ENCODE results near the gene ZNF324. TPM values are rescaled to one million over a fixed set of nuclear protein-coding genes. Genes with fewer than 3 reads are reported as not detected.

Gene ZNF324
- total and polyA plus RNA-seq, 2 experiments from 2014 or later, result 5.5 to 16.3 TPM

DNA sequence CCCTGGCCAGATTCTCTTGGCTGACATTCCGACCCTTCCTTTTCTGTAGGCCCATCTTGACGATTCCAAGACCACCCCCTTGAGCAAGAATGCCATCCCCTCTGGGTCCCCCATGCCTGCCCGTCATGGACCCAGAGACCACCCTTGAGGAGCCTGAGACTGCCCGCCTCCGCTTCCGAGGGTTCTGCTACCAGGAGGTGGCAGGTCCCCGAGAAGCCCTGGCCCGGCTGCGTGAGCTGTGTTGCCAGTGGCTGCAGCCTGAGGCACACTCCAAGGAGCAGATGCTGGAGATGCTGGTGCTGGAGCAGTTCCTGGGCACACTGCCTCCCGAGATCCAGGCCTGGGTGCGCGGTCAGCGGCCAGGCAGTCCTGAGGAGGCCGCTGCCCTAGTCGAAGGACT, 10.2 kb downstream of the ZNF324 start:
- H3K27ac ChIP-seq, result peak overlapping the region; percentile 94
- H4K20me1 ChIP-seq (ENCODE audit: insufficient read depth), result no peaks in the 10 kb centered on the region
- in situ Hi-C loops (cut with MboI), result no loop called here
- H3K9ac ChIP-seq, result peak overlapping the region; percentile 88
- H3K4me3 ChIP-seq, result peak overlapping the region; percentile 76
- H3K4me1 ChIP-seq (ENCODE audit: insufficient read depth), result peaks cover 16% of the 10 kb centered on the region
- peak overlapping the region; percentile 73 for H3K4me2 ChIP-seq (ENCODE audit: unreplicated experiment)
- H3K9me3 ChIP-seq (ENCODE audit: low read depth), result no peaks in the 10 kb centered on the region
- TF ChIP-seq EZH2phosphoT487 (IDR thresholded peaks at IDR 0.05; ENCODE audit: insufficient read depth, low read depth) (no peak), EZH2 (IDR thresholded peaks at IDR 0.05; ENCODE audit: insufficient read depth, poor library complexity, severe bottlenecking) (no peak)
- peaks cover 21% of the 10 kb centered on the region for H3F3A ChIP-seq (ENCODE audit: insufficient read depth)
- peak overlapping the region; percentile 73 for H2AFZ ChIP-seq
- no peaks in the 10 kb centered on the region; the same call in 1 of the 2 replicates for H3K36me3 ChIP-seq (ENCODE audit: low read depth)
- 74 to 78% methylated on average over 15 of the region's 15 CpGs for WGBS, 2 experiments (ENCODE audit: low coverage in 1 of 2, low lambda C conversion rate in 2 of 2, missing lambda C conversion rate in 2 of 2)
- DNase-seq, result no peak
- no peaks in the 10 kb centered on the region for H3K27me3 ChIP-seq (replicated peaks; ENCODE audit: insufficient read depth)
- no peaks in the 10 kb centered on the region for H3K9me2 ChIP-seq (ENCODE audit: insufficient read depth)
- H3K79me2 ChIP-seq (ENCODE audit: insufficient read depth), result no peaks in the 10 kb centered on the region

- H3F3A ChIP-seq (ENCODE audit: insufficient read depth), result peaks cover 21% of the 10 kb centered on the region
- H3K36me3 ChIP-seq (ENCODE audit: low read depth), result no peaks in the 10 kb centered on the region
- WGBS, 2 experiments (ENCODE audit: low coverage in 1 of 2, low lambda C conversion rate in 2 of 2, missing lambda C conversion rate in 2 of 2), result 93 to 100% methylated on average over 1 of the region's 1 CpG
- peaks cover 16% of the 10 kb centered on the region for H3K4me1 ChIP-seq (ENCODE audit: insufficient read depth)
- no peaks in the 10 kb centered on the region for H3K79me2 ChIP-seq (ENCODE audit: insufficient read depth)
- no peaks in the 10 kb centered on the region for H4K20me1 ChIP-seq (ENCODE audit: insufficient read depth)
- TF ChIP-seq EZH2phosphoT487 (IDR thresholded peaks at IDR 0.05; ENCODE audit: insufficient read depth, low read depth), result no peak
- TF ChIP-seq EZH2 (IDR thresholded peaks at IDR 0.05; ENCODE audit: insufficient read depth, poor library complexity, severe bottlenecking), result no peak
- no peak for DNase-seq
- H3K4me2 ChIP-seq (ENCODE audit: unreplicated experiment), result no peak overlapping the region
- H3K27ac ChIP-seq, result no peak overlapping the region
- H3K9me2 ChIP-seq (ENCODE audit: insufficient read depth), result no peaks in the 10 kb centered on the region
- in situ Hi-C loops (cut with MboI), result no loop called here
- H3K27me3 ChIP-seq (replicated peaks; ENCODE audit: insufficient read depth), result no peaks in the 10 kb centered on the region
- H3K4me3 ChIP-seq, result no peak overlapping the region
- no peak overlapping the region for H3K9ac ChIP-seq
- H2AFZ ChIP-seq, result no peak overlapping the region
- no peaks in the 10 kb centered on the region for H3K9me3 ChIP-seq (ENCODE audit: low read depth)
Measured at GRCh38 chr19:58477871-58478270, 11.0 kb downstream of the ZNF324 start.

DNA sequence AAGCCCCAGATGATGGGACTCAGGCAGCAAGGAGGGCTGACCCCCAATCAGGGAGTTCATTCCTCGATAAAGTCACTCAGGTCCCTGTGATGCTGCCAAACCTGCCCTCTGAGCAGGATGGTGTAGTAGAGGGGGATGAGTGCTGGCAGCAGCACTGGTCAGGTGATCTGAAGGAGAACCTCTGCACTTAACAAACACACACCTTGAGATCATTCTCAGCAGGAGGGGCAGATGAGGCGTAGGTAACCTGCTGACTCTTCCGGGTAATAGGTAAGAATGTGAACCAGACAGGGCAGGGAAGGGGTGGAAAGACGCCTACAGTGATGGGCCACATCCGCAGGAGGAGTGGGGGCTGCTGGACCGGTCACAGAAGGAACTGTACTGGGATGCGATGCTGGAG, 12.4 kb downstream of the ZNF324 start:
- H3K4me2 ChIP-seq (ENCODE audit: unreplicated experiment), result no peak overlapping the region
- peaks cover 15% of the 10 kb centered on the region for H3K4me1 ChIP-seq (ENCODE audit: insufficient read depth)
- H3K27ac ChIP-seq, result no peak overlapping the region
- H3K36me3 ChIP-seq (ENCODE audit: low read depth), result no peaks in the 10 kb centered on the region
- H3K4me3 ChIP-seq, result no peak overlapping the region
- H2AFZ ChIP-seq, result no peak overlapping the region
- WGBS, 2 experiments (ENCODE audit: low coverage in 1 of 2, low lambda C conversion rate in 2 of 2, missing lambda C conversion rate in 2 of 2), result 70 to 73% methylated on average over 7 of the region's 7 CpGs
- no peak for DNase-seq
- no peaks in the 10 kb centered on the region for H4K20me1 ChIP-seq (ENCODE audit: insufficient read depth)
- no peaks in the 10 kb centered on the region for H3K79me2 ChIP-seq (ENCODE audit: insufficient read depth)
- H3K9ac ChIP-seq, result no peak overlapping the region
- TF ChIP-seq EZH2 (IDR thresholded peaks at IDR 0.05; ENCODE audit: insufficient read depth, poor library complexity, severe bottlenecking) (no peak), EZH2phosphoT487 (IDR thresholded peaks at IDR 0.05; ENCODE audit: insufficient read depth, low read depth) (no peak)
- H3K27me3 ChIP-seq (replicated peaks; ENCODE audit: insufficient read depth), result no peaks in the 10 kb centered on the region
- no peaks in the 10 kb centered on the region for H3K9me3 ChIP-seq (ENCODE audit: low read depth)
- in situ Hi-C loops (cut with MboI), result no loop called here
- no peaks in the 10 kb centered on the region for H3K9me2 ChIP-seq (ENCODE audit: insufficient read depth)
- H3F3A ChIP-seq (ENCODE audit: insufficient read depth), result peaks cover 12% of the 10 kb centered on the region

DNA sequence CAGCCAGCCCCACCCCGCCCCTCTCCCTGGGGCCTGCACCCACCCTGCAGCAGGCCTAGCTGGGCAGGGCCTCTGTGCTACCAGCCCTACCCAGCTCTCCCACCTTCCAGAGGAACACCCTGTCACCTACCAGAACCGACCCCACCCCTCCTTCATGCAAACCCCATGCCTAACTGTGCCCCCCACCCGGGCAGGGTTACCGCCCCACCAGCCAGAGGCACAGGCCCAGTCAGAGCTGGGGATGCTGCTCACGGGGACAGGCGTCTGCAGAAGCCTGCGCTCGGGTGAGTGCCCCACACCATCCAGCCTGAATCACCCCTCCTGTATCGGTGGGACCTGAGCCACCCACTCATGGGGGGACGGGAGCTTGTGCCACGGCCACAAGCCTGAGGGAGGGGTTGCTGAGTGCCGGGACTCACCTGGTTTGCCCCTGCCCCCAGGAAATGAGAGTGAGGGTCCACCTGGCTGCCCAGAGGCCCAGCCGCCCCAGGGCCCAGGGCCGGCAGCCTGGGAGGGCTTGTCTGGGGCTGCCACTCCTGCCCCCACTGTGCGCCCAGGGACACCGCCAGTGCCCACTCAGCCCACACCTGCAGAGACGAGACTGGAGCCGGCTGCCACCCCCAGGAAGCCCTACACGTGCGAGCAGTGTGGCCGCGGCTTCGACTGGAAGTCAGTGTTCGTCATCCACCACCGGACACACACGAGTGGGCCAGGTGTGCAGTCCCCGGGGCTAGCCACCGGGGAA, 13.0 kb downstream of the ZNF324 start:
- Histone ChIP-seq H3K9me3 (ENCODE audit: low read depth) (no peaks in the 10 kb centered on the region), H3K9ac (no peak overlapping the region), H3K27ac (no peak overlapping the region), H3K4me2 (ENCODE audit: unreplicated experiment) (no peak overlapping the region), H3K9me2 (ENCODE audit: insufficient read depth) (no peaks in the 10 kb centered on the region), H3K36me3 (ENCODE audit: low read depth) (no peaks in the 10 kb centered on the region), H3K4me1 (ENCODE audit: insufficient read depth) (peaks cover 9% of the 10 kb centered on the region), H3K4me3 (no peak overlapping the region), H3K27me3 (replicated peaks; ENCODE audit: insufficient read depth) (no peaks in the 10 kb centered on the region), H3F3A (ENCODE audit: insufficient read depth) (peaks cover 6% of the 10 kb centered on the region), H3K79me2 (ENCODE audit: insufficient read depth) (no peaks in the 10 kb centered on the region), H2AFZ (no peak overlapping the region), H4K20me1 (ENCODE audit: insufficient read depth) (no peaks in the 10 kb centered on the region)
- no peak for TF ChIP-seq EZH2 (IDR thresholded peaks at IDR 0.05; ENCODE audit: insufficient read depth, poor library complexity, severe bottlenecking)
- no peak for TF ChIP-seq EZH2phosphoT487 (IDR thresholded peaks at IDR 0.05; ENCODE audit: insufficient read depth, low read depth)
- DNase-seq, result no peak
- 89 to 92% methylated on average over 24 to 26 of the region's 28 CpGs for WGBS, 2 experiments (ENCODE audit: low coverage in 1 of 2, low lambda C conversion rate in 2 of 2, missing lambda C conversion rate in 2 of 2)
- in situ Hi-C loops (cut with MboI), result no loop called here
